Colonic mucosa (tissue), 4 donors: ENCODE measurements around the gene PTPN18. TPM values are rescaled to one million over a fixed set of nuclear protein-coding genes. Genes with fewer than 3 reads are reported as not detected.
"Not testable (repeated sequence)": the region's sequence is repeated elsewhere in the genome, so short reads cannot be mapped to it uniquely, and the experiment has no call there.

ENCODE experiments used
- DNase-seq: peaks from one replicate; pipeline ENCODE4 v3.0.0-alpha.2; 2020
- H3K27ac ChIP-seq: fragments of 200-600 bp; one replicate; pipeline ENCODE4 v1.8.0; 2021
- H3K27me3 ChIP-seq: fragments of 200-600 bp; one replicate; pipeline ENCODE4 v1.8.0; 2021
- H3K36me3 ChIP-seq: fragments of 200-600 bp; one replicate; pipeline ENCODE4 v1.8.0; 2021
- H3K4me1 ChIP-seq: fragments of 200-600 bp; one replicate; pipeline ENCODE4 v1.8.0; 2021; ENCODE audit warnings: mild to moderate bottlenecking
- H3K4me3 ChIP-seq: fragments of 200-600 bp; one replicate; pipeline ENCODE4 v1.8.0; 2021
- H3K9ac ChIP-seq, 2 donors: one replicate each; pipeline ENCODE4 v1.7.0; 2013; ENCODE audit warnings: control low read depth in 2 of 2, low read depth in 2 of 2, low read length in 2 of 2
- H3K9me3 ChIP-seq: fragments of 200-600 bp; one replicate; pipeline ENCODE4 v1.8.0; 2021
- CTCF ChIP-seq: fragments of 200-600 bp; IDR thresholded peaks from one replicate; pipeline ENCODE4 v1.8.0; 2022; ENCODE audit warnings: antibody characterized with exemption, mild to moderate bottlenecking
- intact Hi-C: fragments of 100-400 bp; cut with DNase I; formaldehyde crosslinking; loops from one replicate; pipeline ENCODE4 v1.14.1; 2022
- total RNA-seq, 2 donors: library from RNA; stranded (reverse); fragmentation: NEBNext Ultra II Directional in 1 of 2; extraction: Animal tissue kit (Norgen Biotek cat#: 25700) in 1 of 2; gene quantifications; one replicate each; pipeline ENCODE4 v1.2.1, GENCODE V29; 2021
- donor health status: healthy.
- donor health status: DM: no; HTN: no; CAD: no.
- donor health status: DM: no; HTN: no; CAD: no.

The PTPN18 gene
- total RNA-seq, 2 donors from 2014 or later = 85.0 to 160 TPM

- Histone ChIP-seq H3K4me1 (no peaks in the 10 kb centered on the region), H3K4me3 (no peak overlapping the region), H3K36me3 (no peaks in the 10 kb centered on the region), H3K27ac (no peak overlapping the region), H3K9ac (no peak overlapping the region), H3K27me3 (peaks cover 3% of the 10 kb centered on the region), H3K9me3 (no peaks in the 10 kb centered on the region)
- peak; percentile 76 for DNase-seq
- TF ChIP-seq CTCF = peak; percentile 91
- intact Hi-C loops = loop anchor here (5.0 kb wide), 2 partner anchors 175 to 395 kb away; no protein-coding TSS in a partner anchor
Observed at GRCh38 chr2:130332271-130333073, 23.4 kb upstream of the PTPN18 start.

- H3K27ac ChIP-seq, H3K4me3 ChIP-seq, H3K9me3 ChIP-seq, DNase-seq, H3K9ac ChIP-seq, H3K36me3 ChIP-seq, H3K27me3 ChIP-seq, H3K4me1 ChIP-seq: not testable (repeated sequence)
- intact Hi-C loops = loop anchor here (5.0 kb wide), 2 partner anchors 176 to 396 kb away; no protein-coding TSS in a partner anchor
Observed at GRCh38 chr2:130333253-130333652, 22.6 kb upstream of the PTPN18 start.

GRCh38 chr2:130334026-130334425 lies 21.8 kb upstream of the PTPN18 start:
- DNase-seq = no peak
- Histone ChIP-seq H3K27ac (no peak overlapping the region), H3K9me3 (no peaks in the 10 kb centered on the region), H3K36me3 (no peaks in the 10 kb centered on the region), H3K4me3 (no peak overlapping the region), H3K9ac (no peak overlapping the region), H3K4me1 (no peaks in the 10 kb centered on the region), H3K27me3 (peaks cover 3% of the 10 kb centered on the region)
- intact Hi-C loops = loop anchor here (5.0 kb wide), 2 partner anchors 177 to 397 kb away; no protein-coding TSS in a partner anchor
- TF ChIP-seq CTCF = no peak

- H3K9ac ChIP-seq = no peak overlapping the region
- DNase-seq = no peak
- H3K36me3 ChIP-seq = no peaks in the 10 kb centered on the region
- H3K27ac ChIP-seq = no peak overlapping the region
- H3K9me3 ChIP-seq = no peaks in the 10 kb centered on the region
- no peaks in the 10 kb centered on the region for H3K4me1 ChIP-seq
- no peak overlapping the region for H3K4me3 ChIP-seq
- intact Hi-C loops = loop anchor here (5.0 kb wide), 1 partner anchor 153 kb away; the partner anchor contains the start of genes MZT2B and SMPD4
- H3K27me3 ChIP-seq = peaks cover 3% of the 10 kb centered on the region
- no peak for TF ChIP-seq CTCF
Observed at GRCh38 chr2:130335226-130335625, 20.6 kb upstream of the PTPN18 start.

- H3K9ac ChIP-seq = no peak overlapping the region
- no peaks in the 10 kb centered on the region for H3K4me1 ChIP-seq
- H3K36me3 ChIP-seq = no peaks in the 10 kb centered on the region
- no peak overlapping the region for H3K27ac ChIP-seq
- peak; percentile 18 for DNase-seq
- H3K27me3 ChIP-seq = no peaks in the 10 kb centered on the region
- H3K4me3 ChIP-seq = no peak overlapping the region
- TF ChIP-seq CTCF = no peak
- intact Hi-C loops = loop anchor here (5.0 kb wide), 1 partner anchor 154 kb away; the partner anchor contains the start of genes MZT2B and SMPD4
- no peaks in the 10 kb centered on the region for H3K9me3 ChIP-seq
Observed at GRCh38 chr2:130336150-130336876, 19.5 kb upstream of the PTPN18 start.
